ENCODE results near the gene FUT8.

The FUT8 gene

GRCh38 chr14:65650826-65651225 lies 238.3 kb downstream of the FUT8 start:
- H3K4me3 ChIP-seq (replicated peaks in 1 of 2; ENCODE audit: low read depth in 2 of 2, low read length in 2 of 2) = no peak overlapping the region
- no peak for TF ChIP-seq CTCF (IDR thresholded peaks at IDR 0.05; ENCODE audit: low read depth, low read length)
- DNase-seq (ENCODE audit: low read depth in 2 of 2) = no peak

- no peak overlapping the region for H3K4me3 ChIP-seq (replicated peaks in 1 of 2; ENCODE audit: low read depth in 2 of 2, low read length in 2 of 2)
- TF ChIP-seq CTCF (IDR thresholded peaks at IDR 0.05; ENCODE audit: low read depth, low read length) = no peak
- DNase-seq (ENCODE audit: low read depth in 2 of 2) = no peak
These were observed 244.0 kb downstream of the FUT8 start for GRCh38 chr14:65656554-65656953.

DNA sequence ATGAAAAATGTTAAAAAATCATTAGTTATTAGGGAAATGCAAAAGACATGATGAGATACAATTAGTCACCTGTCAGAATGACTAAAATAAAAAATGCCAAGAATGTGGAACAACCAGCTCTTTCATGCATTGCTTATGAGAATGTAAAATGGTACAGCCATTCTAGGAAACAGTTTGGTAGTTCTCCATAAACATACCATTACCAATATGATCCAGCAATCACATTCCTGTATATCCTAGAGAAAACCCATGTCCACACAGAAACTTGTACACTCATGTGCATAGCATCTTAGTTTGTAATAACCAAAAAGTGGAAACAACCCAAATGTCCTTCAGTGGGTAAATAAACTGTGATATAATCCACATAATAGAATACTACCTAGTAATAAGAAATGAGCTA lies 245.7 kb downstream of the FUT8 start:
- peak; percentile 14 to 54 for DNase-seq (ENCODE audit: low read depth in 2 of 2)
- no peak for TF ChIP-seq CTCF (IDR thresholded peaks at IDR 0.05; ENCODE audit: low read depth, low read length)
- H3K4me3 ChIP-seq (replicated peaks in 1 of 2; ENCODE audit: low read depth in 2 of 2, low read length in 2 of 2) = no peak overlapping the region

- no peak for DNase-seq (ENCODE audit: low read depth in 2 of 2)
- TF ChIP-seq CTCF (IDR thresholded peaks at IDR 0.05; ENCODE audit: low read depth, low read length) = no peak
- no peak overlapping the region for H3K4me3 ChIP-seq (replicated peaks in 1 of 2; ENCODE audit: low read depth in 2 of 2, low read length in 2 of 2)
These were observed 249.3 kb downstream of the FUT8 start for GRCh38 chr14:65661865-65662264.

- no peak overlapping the region for H3K4me3 ChIP-seq (replicated peaks in 1 of 2; ENCODE audit: low read depth in 2 of 2, low read length in 2 of 2)
- no peak for DNase-seq (ENCODE audit: low read depth in 2 of 2)
- TF ChIP-seq CTCF (IDR thresholded peaks at IDR 0.05; ENCODE audit: low read depth, low read length) = no peak
These were observed 251.9 kb downstream of the FUT8 start for GRCh38 chr14:65664436-65664835.

GRCh38 chr14:65676361-65677014 lies 264.0 kb downstream of the FUT8 start:
- no peak for TF ChIP-seq CTCF (IDR thresholded peaks at IDR 0.05; ENCODE audit: low read depth, low read length)
- DNase-seq (ENCODE audit: low read depth in 2 of 2) = no peak
- no peak overlapping the region for H3K4me3 ChIP-seq (replicated peaks in 1 of 2; ENCODE audit: low read depth in 2 of 2, low read length in 2 of 2)

GRCh38 chr14:65685572-65685971 lies 273.0 kb downstream of the FUT8 start:
- no peak for TF ChIP-seq CTCF (IDR thresholded peaks at IDR 0.05; ENCODE audit: low read depth, low read length)
- H3K4me3 ChIP-seq (replicated peaks in 1 of 2; ENCODE audit: low read depth in 2 of 2, low read length in 2 of 2) = no peak overlapping the region
- DNase-seq (ENCODE audit: low read depth in 2 of 2) = no peak

Measured in cardiac fibroblast (primary cell).